Kidney (tissue), 14 donors: ENCODE results near the gene PTK6. TPM values are rescaled to one million over a fixed set of nuclear protein-coding genes. Genes with fewer than 3 reads are reported as not detected.

Experiments
- DNase-seq, 5 donors: peaks; one replicate each; pipeline ENCODE4 v3.0.0-alpha.2; 2013 to 2020
- FAIRE-seq: peaks from 2 replicates; lab custom pipeline; 2012; peaks lifted over from hg19 to GRCh38; lab: Jason Lieb, UNC
- H3K27ac ChIP-seq, 2 donors: one replicate each; pipeline ENCODE4 v1.7.0; 2013; ENCODE audit warnings: low read depth in 2 of 2, low read length in 2 of 2, inconsistent platforms in 1 of 2
- H3K27me3 ChIP-seq: one replicate; pipeline ENCODE4 v1.7.1; 2013; ENCODE audit warnings: low read length, inconsistent platforms; ENCODE audit not compliant: control insufficient read depth, insufficient read depth
- H3K36me3 ChIP-seq, 3 donors: one replicate each; pipeline versions ENCODE4 v1.7.0 to v1.7.1; 2013; ENCODE audit warnings: low read length in 3 of 3, control low read depth in 1 of 3, inconsistent platforms in 1 of 3; ENCODE audit not compliant: insufficient read depth in 3 of 3, control insufficient read depth in 2 of 3
- H3K4me1 ChIP-seq, 3 donors: one replicate each; pipeline versions ENCODE4 v1.7.0 to v1.7.1; 2013; ENCODE audit warnings: low read length in 3 of 3, inconsistent platforms in 1 of 3, low read depth in 1 of 3; ENCODE audit not compliant: control insufficient read depth in 2 of 3, insufficient read depth in 2 of 3
- H3K4me3 ChIP-seq, 3 donors: one replicate each; pipeline versions ENCODE4 v1.7.0 to v1.8.1; 2013; ENCODE audit warnings: low read length in 3 of 3, control low read depth in 1 of 3, inconsistent platforms in 1 of 3
- H3K9ac ChIP-seq, 3 donors: one replicate each; pipeline versions ENCODE4 v1.7.0 to v1.7.1; 2013; ENCODE audit warnings: low read length in 3 of 3, control low read depth in 1 of 3, inconsistent platforms in 1 of 3
- H3K9me3 ChIP-seq, 3 donors: one replicate each; pipeline versions ENCODE4 v1.7.0 to v1.7.1; 2013; ENCODE audit warnings: low read length in 3 of 3, control low read depth in 1 of 3, inconsistent platforms in 1 of 3; ENCODE audit not compliant: control insufficient read depth in 2 of 3, insufficient read depth in 1 of 3
- intact Hi-C: fragments of 100-400 bp; cut with DNase I; formaldehyde crosslinking; loops from one replicate; pipeline ENCODE4 v1.11.1; 2022
- polyA plus RNA-seq: library from polyadenylated mRNA; stranded (reverse); fragments of 350-450 nt; fragmentation: Illumina TruSeq; extraction: RNeasy Lipid Tissue Mini Kit (QIAGEN cat#74804); gene quantifications from one replicate; pipeline ENCODE4 v1.2.3, GENCODE V29; 2014; ENCODE audit warnings: low read depth, low replicate concordance; ENCODE audit not compliant: insufficient read depth
- total RNA-seq: library from RNA; stranded (reverse); fragmentation: NEBNext Ultra II Directional; extraction: Animal tissue kit (Norgen Biotek cat#: 25700); gene quantifications from one replicate; pipeline ENCODE4 v1.2.1, GENCODE V29; 2021
- TF ChIP-seq, protein P1 (sequence below): IDR thresholded peaks from 3 replicates; pipeline ENCODE4 v1.5.1; 2012; ENCODE audit warnings: mild to moderate bottlenecking, moderate library complexity, borderline replicate concordance; ENCODE audit not compliant: insufficient read depth; ENCODE audit errors: extremely low read depth
- donor health status: control.
- donor health status: control.
- donor health status: control.
- donor health status: control.
- donor health status: control.
- donor health status: DM: yes; HTN: yes; CAD: no.
- donor health status: Normal renal cell carcinoma (clear cell type).

Gene PTK6
- total and polyA plus RNA-seq, 2 donors from 2014 or later: 0.26 to 1.1 TPM

- H3K27me3 ChIP-seq: no peaks in the 10 kb centered on the region
- no peak overlapping the region for H3K4me3 ChIP-seq
- no peak overlapping the region for H3K27ac ChIP-seq
- no peak overlapping the region for H3K9ac ChIP-seq
- no peak for DNase-seq
- no peaks in the 10 kb centered on the region for H3K4me1 ChIP-seq
- no peak for FAIRE-seq
- H3K9me3 ChIP-seq: no peaks in the 10 kb centered on the region
- no peaks in the 10 kb centered on the region for H3K36me3 ChIP-seq
- TF ChIP-seq, protein P1, sequence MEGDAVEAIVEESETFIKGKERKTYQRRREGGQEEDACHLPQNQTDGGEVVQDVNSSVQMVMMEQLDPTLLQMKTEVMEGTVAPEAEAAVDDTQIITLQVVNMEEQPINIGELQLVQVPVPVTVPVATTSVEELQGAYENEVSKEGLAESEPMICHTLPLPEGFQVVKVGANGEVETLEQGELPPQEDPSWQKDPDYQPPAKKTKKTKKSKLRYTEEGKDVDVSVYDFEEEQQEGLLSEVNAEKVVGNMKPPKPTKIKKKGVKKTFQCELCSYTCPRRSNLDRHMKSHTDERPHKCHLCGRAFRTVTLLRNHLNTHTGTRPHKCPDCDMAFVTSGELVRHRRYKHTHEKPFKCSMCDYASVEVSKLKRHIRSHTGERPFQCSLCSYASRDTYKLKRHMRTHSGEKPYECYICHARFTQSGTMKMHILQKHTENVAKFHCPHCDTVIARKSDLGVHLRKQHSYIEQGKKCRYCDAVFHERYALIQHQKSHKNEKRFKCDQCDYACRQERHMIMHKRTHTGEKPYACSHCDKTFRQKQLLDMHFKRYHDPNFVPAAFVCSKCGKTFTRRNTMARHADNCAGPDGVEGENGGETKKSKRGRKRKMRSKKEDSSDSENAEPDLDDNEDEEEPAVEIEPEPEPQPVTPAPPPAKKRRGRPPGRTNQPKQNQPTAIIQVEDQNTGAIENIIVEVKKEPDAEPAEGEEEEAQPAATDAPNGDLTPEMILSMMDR: no peak
- intact Hi-C loops: no loop called here
Measured at GRCh38 chr20:63545814-63546213, 8.6 kb upstream of the PTK6 start.

DNA sequence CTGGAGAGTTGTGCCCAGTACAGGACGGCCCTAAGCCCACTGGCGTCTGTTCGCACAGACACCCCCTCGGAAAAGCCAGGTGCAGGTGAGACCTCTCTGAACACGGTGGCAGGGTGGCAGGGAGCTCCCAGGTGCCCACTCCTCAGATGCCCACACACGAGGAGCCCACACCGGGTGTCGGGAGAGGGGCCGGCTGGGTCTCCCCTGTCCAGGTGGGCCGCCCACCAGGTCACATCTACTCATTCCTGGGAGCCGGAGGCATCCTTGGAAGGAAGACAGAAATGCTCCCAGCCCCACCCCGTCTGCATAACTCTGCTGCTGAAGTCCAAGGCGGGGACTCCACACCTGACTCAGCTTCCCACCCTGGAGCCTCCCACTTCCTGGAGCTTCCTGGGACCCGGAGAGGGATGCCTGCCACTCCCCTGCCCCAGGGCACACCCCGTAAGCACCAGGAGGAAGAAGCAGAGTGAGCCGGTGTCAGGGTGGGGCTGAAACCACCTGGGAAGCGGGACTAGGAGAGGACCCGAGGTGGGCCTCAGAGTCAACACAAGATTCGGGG, 7.9 kb upstream of the PTK6 start:
- Histone ChIP-seq H3K27me3 (no peaks in the 10 kb centered on the region), H3K9me3 (no peaks in the 10 kb centered on the region), H3K4me1 (no peaks in the 10 kb centered on the region), H3K36me3 (no peaks in the 10 kb centered on the region), H3K27ac (no peak overlapping the region), H3K9ac (no peak overlapping the region), H3K4me3 (no peak overlapping the region)
- FAIRE-seq (no peak), DNase-seq (no peak)
- intact Hi-C loops: no loop called here
- TF ChIP-seq, protein P1: no peak

- no peak for DNase-seq
- no peak overlapping the region for H3K4me3 ChIP-seq
- no peak for FAIRE-seq
- no peak overlapping the region for H3K27ac ChIP-seq
- no peaks in the 10 kb centered on the region for H3K27me3 ChIP-seq
- no peak overlapping the region for H3K9ac ChIP-seq
- intact Hi-C loops: no loop called here
- TF ChIP-seq, protein P1: no peak
- no peaks in the 10 kb centered on the region for H3K9me3 ChIP-seq
- no peaks in the 10 kb centered on the region for H3K36me3 ChIP-seq
- H3K4me1 ChIP-seq: no peaks in the 10 kb centered on the region
Measured at GRCh38 chr20:63544241-63544957, 7.2 kb upstream of the PTK6 start.

DNA sequence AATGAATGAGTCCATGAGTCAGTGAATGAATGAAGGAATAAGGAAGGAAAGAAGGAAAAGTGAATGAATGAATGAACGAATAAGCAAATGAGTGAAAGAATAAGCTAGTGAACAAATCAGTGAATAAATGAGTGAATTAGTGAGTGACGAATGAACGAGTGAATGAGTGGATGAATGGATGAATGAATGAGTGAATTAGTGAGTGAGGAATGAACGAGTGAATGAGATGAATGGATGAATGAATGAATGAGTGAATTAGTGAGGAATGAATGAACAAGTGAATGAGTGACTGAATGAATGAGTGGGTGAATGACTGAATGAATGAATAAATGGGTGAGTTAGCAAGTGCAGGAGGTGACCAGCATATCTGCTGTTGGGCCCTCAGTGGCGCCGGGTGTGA, 6.6 kb upstream of the PTK6 start:
- TF ChIP-seq, protein P1: no peak
- Histone ChIP-seq H3K27ac (no peak overlapping the region), H3K9me3 (no peaks in the 10 kb centered on the region), H3K36me3 (no peaks in the 10 kb centered on the region), H3K27me3 (no peaks in the 10 kb centered on the region), H3K4me1 (no peaks in the 10 kb centered on the region), H3K4me3 (no peak overlapping the region), H3K9ac (no peak overlapping the region)
- DNase-seq (no peak), FAIRE-seq (no peak)
- intact Hi-C loops: no loop called here
